GM12878 (cell line): ENCODE measurements around the gene CRYBA1. TPM values are rescaled to one million over a fixed set of nuclear protein-coding genes. Genes with fewer than 3 reads are reported as not detected.

Experiments used
- ATAC-seq: fragments of 200-7000 bp; cut with Tn5 transposase; 3 replicates; pipeline ENCODE4 v1.9.1; 2020; ENCODE audit warnings: mild to moderate bottlenecking, moderate library complexity
- BruUV-seq: library from RNA; stranded (reverse); fragments of 400-500 nt; replicated peaks from 2 replicates; lab custom pipeline; 2021; lab: Mats Ljungman, UMichigan
- CTCF ChIA-PET: fragments of 300-600 bp; sonication (Branson Sonifier 250); formaldehyde crosslinking; extraction: SDS; loops from one replicate; lab custom pipeline; 2021; ENCODE audit warnings: inconsistent platforms; lab: Yijun Ruan, JAX
- POLR2A ChIA-PET: fragments of 350-600 bp; formaldehyde crosslinking; extraction: SDS; loops from one replicate; lab custom pipeline; 2021; ENCODE audit warnings: inconsistent platforms; lab: Charles Lee
- RAD21 ChIA-PET: fragments of 300-600 bp; sonication (Branson Sonifier 250); formaldehyde crosslinking; loops from one replicate; lab custom pipeline; 2023; ENCODE audit warnings: antibody characterized with exemption; ENCODE audit not compliant: unreplicated experiment; lab: Charles Lee
- SMC1A ChIA-PET: fragments of 300-600 bp; sonication (Branson Sonifier 250); formaldehyde crosslinking; loops from one replicate; lab custom pipeline; 2023; ENCODE audit not compliant: unreplicated experiment, uncharacterized antibody; lab: Charles Lee
- DNase-seq: peaks from one replicate; pipeline ENCODE4 v3.0.0-alpha.2; 2011; ENCODE audit warnings: low read depth, low spot score
- FAIRE-seq: peaks from 3 replicates; lab custom pipeline; 2011; peaks lifted over from hg19 to GRCh38; lab: Jason Lieb, UNC
- H2AFZ ChIP-seq: 2 replicates; pipeline ENCODE4 v1.6.0; 2011; ENCODE audit warnings: low read depth, low read length, control low read depth; ENCODE audit not compliant: control insufficient read depth
- H3K27ac ChIP-seq: 2 replicates; pipeline ENCODE4 v1.5.1; 2011; ENCODE audit warnings: control low read depth; ENCODE audit not compliant: control insufficient read depth, insufficient read depth
- H3K27me3 ChIP-seq, 2 experiments: replicated peaks in 1 of 2; 2 replicates each; pipeline versions ENCODE4 v1.6.0 to v1.6.1; 2011; ENCODE audit warnings: low read length in 1 of 2; ENCODE audit not compliant: control insufficient read depth in 2 of 2, insufficient read depth in 2 of 2
- H3K36me3 ChIP-seq, 2 experiments: 2 replicates each; pipeline ENCODE4 v1.5.1; 2011; ENCODE audit warnings: low read length in 1 of 2; ENCODE audit not compliant: control insufficient read depth in 2 of 2, insufficient read depth in 2 of 2
- H3K4me1 ChIP-seq: 2 replicates; pipeline ENCODE4 v1.6.1; 2011; ENCODE audit warnings: mild to moderate bottlenecking, low read length, moderate library complexity, mixed read lengths; ENCODE audit not compliant: control insufficient read depth, insufficient read depth
- H3K4me2 ChIP-seq: 2 replicates; pipeline ENCODE4 v1.6.0; 2011; ENCODE audit warnings: control low read depth; ENCODE audit not compliant: control insufficient read depth, insufficient read depth
- H3K4me3 ChIP-seq: fragments of 200-600 bp; sonication (generic); 2 replicates; pipeline ENCODE4 v1.5.1; 2016
- H3K79me2 ChIP-seq: 2 replicates; pipeline ENCODE4 v1.6.0; 2011; ENCODE audit warnings: low read length; ENCODE audit not compliant: control insufficient read depth, insufficient read depth
- H3K9ac ChIP-seq: 2 replicates; pipeline ENCODE4 v1.8.0; 2011; ENCODE audit warnings: low read length, control low read depth, mixed read lengths; ENCODE audit not compliant: control insufficient read depth, insufficient read depth
- H3K9me3 ChIP-seq: replicated peaks from 3 replicates; pipeline ENCODE4 v1.5.1; 2011; ENCODE audit warnings: mild to moderate bottlenecking, low read length; ENCODE audit not compliant: control insufficient read depth, insufficient read depth
- H4K20me1 ChIP-seq: 2 replicates; pipeline ENCODE4 v1.6.0; 2011; ENCODE audit not compliant: control insufficient read depth, insufficient read depth
- CHD2 ChIP-seq: IDR thresholded peaks from 2 replicates; pipeline ENCODE4 v1.6.1; 2011; ENCODE audit warnings: low read depth, low read length, improper control_type of control experiment, borderline replicate concordance
- ESRRA ChIP-seq: IDR thresholded peaks from 2 replicates; pipeline ENCODE4 v1.6.1; 2012; ENCODE audit warnings: mild to moderate bottlenecking, low read length, improper control_type of control experiment
- FOS ChIP-seq: IDR thresholded peaks from 3 replicates; pipeline ENCODE4 v1.6.1; 2011; ENCODE audit warnings: borderline replicate concordance; ENCODE audit not compliant: insufficient read length; ENCODE audit errors: extremely low read depth
- HCFC1 ChIP-seq: fragments of 150-350 bp; IDR thresholded peaks from 2 replicates; pipeline ENCODE4 v1.6.1; 2014; ENCODE audit warnings: low read length
- KLF5 ChIP-seq: fragments of 450-650 bp; IDR thresholded peaks from 2 replicates; pipeline ENCODE4 v1.6.1; 2014; ENCODE audit warnings: mild to moderate bottlenecking; ENCODE audit not compliant: partially characterized antibody
- MTA2 ChIP-seq: fragments of 450-650 bp; IDR thresholded peaks from 2 replicates; pipeline ENCODE4 v1.6.1; 2016; ENCODE audit warnings: low read depth, mild to moderate bottlenecking, moderate library complexity
- MYC ChIP-seq: IDR thresholded peaks from 2 replicates; pipeline ENCODE4 v1.6.1; 2011; ENCODE audit warnings: mild to moderate bottlenecking, low read length, moderate library complexity, inconsistent platforms; ENCODE audit not compliant: insufficient read depth, insufficient replicate concordance, insufficient read length, severe bottlenecking
- PAX8 ChIP-seq: fragments of 450-650 bp; IDR thresholded peaks from 2 replicates; pipeline ENCODE4 v1.6.1; 2017; ENCODE audit warnings: mild to moderate bottlenecking, moderate library complexity
- RAD21 ChIP-seq: IDR thresholded peaks from 2 replicates; pipeline ENCODE4 v1.6.1; 2011; ENCODE audit warnings: mild to moderate bottlenecking, low read depth, low read length, moderate library complexity; ENCODE audit not compliant: insufficient read depth
- RELA ChIP-seq: fragments of 450-650 bp; IDR thresholded peaks from 2 replicates; pipeline ENCODE4 v1.8.0; 2014; ENCODE audit warnings: borderline replicate concordance; ENCODE audit not compliant: partially characterized antibody
- SMAD1 ChIP-seq: fragments of 450-650 bp; IDR thresholded peaks from 2 replicates; pipeline ENCODE4 v1.6.1; 2018; ENCODE audit warnings: mild to moderate bottlenecking, low read depth; ENCODE audit not compliant: partially characterized antibody
- SRF ChIP-seq, 2 experiments: IDR thresholded peaks; 2 replicates each; pipeline ENCODE4 v1.6.1; 2011; ENCODE audit warnings: low read depth in 2 of 2, low read length in 2 of 2, mild to moderate bottlenecking in 1 of 2, moderate library complexity in 1 of 2
- ZSCAN29 ChIP-seq: fragments of 450-650 bp; IDR thresholded peaks from 2 replicates; pipeline ENCODE4 v1.6.1; 2017; ENCODE audit warnings: mild to moderate bottlenecking, moderate library complexity
- WGBS: methylation state at CpG from one replicate; pipeline ENCODE4 v1.1.6; 2016; ENCODE audit warnings: low lambda C conversion rate; ENCODE audit not compliant: insufficient replicate concordance, insufficient coverage; ENCODE audit errors: missing lambda C conversion rate; 5-methylcytosine and 5-hydroxymethylcytosine counted together
- in situ Hi-C: fragments of 300-500 bp; cut with MboI; formaldehyde crosslinking; loops from 9 replicates; pipeline ENCODE4 v1.14.3; 2018; ENCODE audit warnings: mixed read lengths
- intact Hi-C: fragments of 100-400 bp; cut with micrococcal nuclease; formaldehyde crosslinking; loops from one replicate; pipeline ENCODE4 v1.14.2; 2022; ENCODE audit not compliant: unreplicated experiment
- polyA plus RNA-seq, 11 experiments: library from polyadenylated mRNA; depleted of rRNA in 4 of 11; unstranded in 6 of 11; stranded (reverse) in 5 of 11; fragments of >200 nt; fragmentation: Nextera tagmentation in 4 of 11; fragmentation: Illumina TruSeq in 1 of 11; extraction: Ambion mirVana in 4 of 11; extraction: Trizol in 1 of 11; gene quantifications; 1 replicate in 1 of 11; 2 replicates in 10 of 11; pipeline versions ENCODE4 v1.2.1 to v1.2.3, GENCODE V29; 2011 to 2016; ENCODE audit warnings: inconsistent platforms in 2 of 11, missing spikeins in 2 of 11, low read depth in 1 of 11
- total RNA-seq, 4 experiments: library from RNA; depleted of rRNA in 3 of 4; stranded (reverse); fragments of >200 nt in 3 of 4; fragmentation: Illumina TruSeq in 1 of 4; extraction: Trizol in 1 of 4; gene quantifications; 2 replicates each; pipeline versions ENCODE4 v1.2.1 to v1.2.3, GENCODE V29; 2013 to 2021

The CRYBA1 gene
- total and polyA plus RNA-seq, 10 of the 15 experiments (the other 5 are each of a cell fraction or from before 2014, with no cell fraction given), result not detected

- ATAC-seq, result no peak
- Histone ChIP-seq H3K4me2 (no peak overlapping the region), H3K79me2 (no peaks in the 10 kb centered on the region), H3K27ac (no peak overlapping the region), H3K4me1 (no peaks in the 10 kb centered on the region), H3K27me3 (no peaks in the 10 kb centered on the region), H3K36me3 (no peaks in the 10 kb centered on the region), H3K9ac (no peak overlapping the region), H2AFZ (no peak overlapping the region), H3K9me3 (no peaks in the 10 kb centered on the region), H3K4me3 (no peak overlapping the region), H4K20me1 (no peaks in the 10 kb centered on the region)
- ChIA-PET CTCF (interaction anchor here (0.7 to 12.4 kb wide), 9 partner anchors 9 to 261 kb away, joined by 3 to 358 read pairs (median 3); partner anchors contain the start of gene MYO18A), SMC1A (interaction anchor here (1.2 to 1.4 kb wide), 2 partner anchors 64 to 67 kb away, joined by 3 to 6 read pairs; no protein-coding TSS in a partner anchor), RAD21 (interaction anchor here (1.2 kb wide), 1 partner anchor 57 kb away, joined by 3 read pairs; no protein-coding TSS in a partner anchor), POLR2A (interaction anchor here (0.8 kb wide), 1 partner anchor 65 kb away, joined by 3 read pairs; no protein-coding TSS in a partner anchor)
- DNase-seq, result no peak
- intact Hi-C loops, result no loop called here
- no peak for TF ChIP-seq RAD21
- no peak for TF ChIP-seq MTA2
- TF ChIP-seq KLF5, result no peak
- TF ChIP-seq FOS, result no peak
- TF ChIP-seq CHD2, result no peak
- no peak for TF ChIP-seq RELA
- no peak for TF ChIP-seq SMAD1
- no peak for TF ChIP-seq ZSCAN29
- TF ChIP-seq HCFC1, result no peak
- no peak for TF ChIP-seq ESRRA
- TF ChIP-seq PAX8, result no peak
- no peak for TF ChIP-seq SRF (IDR thresholded peaks at IDR 0.05; ENCODE audit: low read depth in 2 of 2, low read length in 2 of 2)
- TF ChIP-seq MYC, result no peak
- in situ Hi-C loops, result no loop called here
- WGBS, result 49% methylated on average over 5 of the region's 5 CpGs
- no TSS peak for BruUV-seq
- no peak for FAIRE-seq
These were observed 34.0 kb upstream of the CRYBA1 start for GRCh38 chr17:29212681-29213121.
